Mesenchymal stem cell (in vitro differentiated cells and primary cell): ENCODE measurements around the gene NPM3.

ENCODE experiments used
- DNase-seq: peaks from one replicate; pipeline ENCODE4 v3.0.0-alpha.2; 2013
- H2AFZ ChIP-seq: one replicate; pipeline ENCODE4 v1.6.1; 2013; ENCODE audit warnings: low read depth, mild to moderate bottlenecking, control low read depth, inconsistent platforms, low read length, moderate library complexity
- H2AK5ac ChIP-seq: 2 replicates; pipeline ENCODE4 v1.6.1; 2013; ENCODE audit warnings: low read length, moderate library complexity, mild to moderate bottlenecking, inconsistent platforms; ENCODE audit not compliant: severe bottlenecking
- H2BK120ac ChIP-seq: one replicate; pipeline ENCODE4 v1.6.1; 2013; ENCODE audit warnings: low read depth, mild to moderate bottlenecking, inconsistent platforms, low read length, moderate library complexity
- H2BK12ac ChIP-seq, 2 experiments: one replicate each; pipeline ENCODE4 v1.6.1; 2013; ENCODE audit warnings: inconsistent platforms in 2 of 2, low read length in 2 of 2, mild to moderate bottlenecking in 2 of 2, moderate library complexity in 2 of 2, control low read depth in 1 of 2
- H2BK15ac ChIP-seq: one replicate; pipeline ENCODE4 v1.6.1; 2013; ENCODE audit warnings: mild to moderate bottlenecking, low read depth, inconsistent platforms; ENCODE audit not compliant: poor library complexity, severe bottlenecking
- H2BK5ac ChIP-seq: 2 replicates; pipeline ENCODE4 v1.6.1; 2013; ENCODE audit warnings: low read depth, mild to moderate bottlenecking, low read length, control low read depth, inconsistent platforms; ENCODE audit not compliant: poor library complexity, severe bottlenecking
- H3K14ac ChIP-seq, 2 experiments: one replicate each; pipeline ENCODE4 v1.6.1; 2013; ENCODE audit warnings: inconsistent platforms in 2 of 2, low read length in 2 of 2, control low read depth in 1 of 2, mild to moderate bottlenecking in 1 of 2, moderate library complexity in 1 of 2
- H3K18ac ChIP-seq, 2 experiments: one replicate each; pipeline ENCODE4 v1.6.1; 2013; ENCODE audit warnings: inconsistent platforms in 2 of 2, low read length in 2 of 2, control low read depth in 1 of 2, low read depth in 1 of 2, mild to moderate bottlenecking in 1 of 2
- H3K23ac ChIP-seq, 2 experiments: one replicate each; pipeline ENCODE4 v1.6.1; 2013; ENCODE audit warnings: inconsistent platforms in 2 of 2, low read length in 2 of 2, mild to moderate bottlenecking in 2 of 2, moderate library complexity in 2 of 2, control low read depth in 1 of 2
- H3K27ac ChIP-seq: 2 replicates; pipeline ENCODE4 v1.5.1; 2013; ENCODE audit warnings: mild to moderate bottlenecking, moderate library complexity, low read length, control low read depth, inconsistent platforms; ENCODE audit not compliant: poor library complexity, severe bottlenecking
- H3K27me3 ChIP-seq, 2 experiments: 2 replicates each; pipeline versions ENCODE4 v1.6.1 to v1.7.0; 2013; ENCODE audit warnings: low read length in 2 of 2, mild to moderate bottlenecking in 2 of 2, moderate library complexity in 2 of 2, control low read depth in 1 of 2, inconsistent platforms in 1 of 2; ENCODE audit not compliant: control insufficient read depth in 1 of 2, insufficient read depth in 1 of 2
- H3K36me3 ChIP-seq, 2 experiments: 2 replicates each; pipeline versions ENCODE4 v1.6.1 to v1.7.0; 2013; ENCODE audit warnings: low read length in 2 of 2, control low read depth in 1 of 2, inconsistent platforms in 1 of 2, low read depth in 1 of 2, mild to moderate bottlenecking in 1 of 2; ENCODE audit not compliant: insufficient read depth in 2 of 2, control insufficient read depth in 1 of 2
- H3K4ac ChIP-seq, 2 experiments: one replicate each; pipeline ENCODE4 v1.6.1; 2013; ENCODE audit warnings: inconsistent platforms in 2 of 2, low read length in 2 of 2, mild to moderate bottlenecking in 2 of 2, moderate library complexity in 2 of 2, control low read depth in 1 of 2, low read depth in 1 of 2
- H3K4me1 ChIP-seq: 2 replicates; pipeline ENCODE4 v1.6.1; 2013; ENCODE audit warnings: low read depth, low read length, control low read depth; ENCODE audit not compliant: control insufficient read depth, insufficient read depth
- H3K4me2 ChIP-seq: 2 replicates; pipeline ENCODE4 v1.6.1; 2013; ENCODE audit warnings: low read length, mild to moderate bottlenecking, inconsistent platforms; ENCODE audit not compliant: poor library complexity, severe bottlenecking
- H3K4me3 ChIP-seq, 2 experiments: 2 replicates each; pipeline versions ENCODE4 v1.5.1 to v1.7.0; 2013; ENCODE audit warnings: low read length in 2 of 2, mild to moderate bottlenecking in 2 of 2, control low read depth in 1 of 2, low read depth in 1 of 2; ENCODE audit not compliant: insufficient read depth in 1 of 2
- H3K79me1 ChIP-seq: replicated peaks from 2 replicates; pipeline ENCODE4 v1.6.1; 2013; ENCODE audit warnings: mild to moderate bottlenecking, control low read depth, low read length, inconsistent platforms; ENCODE audit not compliant: poor library complexity, severe bottlenecking
- H3K9ac ChIP-seq: 2 replicates; pipeline ENCODE4 v1.7.0; 2013; ENCODE audit warnings: mild to moderate bottlenecking, low read length, moderate library complexity
- H3K9me3 ChIP-seq: 2 replicates; pipeline ENCODE4 v1.7.0; 2013; ENCODE audit warnings: mild to moderate bottlenecking, low read length; ENCODE audit not compliant: control insufficient read depth
- H4K8ac ChIP-seq: one replicate; pipeline ENCODE4 v1.6.1; 2013; ENCODE audit warnings: inconsistent platforms, mild to moderate bottlenecking, low read length, moderate library complexity
- H4K91ac ChIP-seq: one replicate; pipeline ENCODE4 v1.6.1; 2013; ENCODE audit warnings: mild to moderate bottlenecking, low read length, inconsistent platforms
- whole genome bisulfite sequencing: methylation state at CpG from one replicate; pipeline ENCODE4 v1.1.7; 2013; ENCODE audit warnings: mixed read lengths; 5-methylcytosine and 5-hydroxymethylcytosine counted together

The NPM3 gene

DNA sequence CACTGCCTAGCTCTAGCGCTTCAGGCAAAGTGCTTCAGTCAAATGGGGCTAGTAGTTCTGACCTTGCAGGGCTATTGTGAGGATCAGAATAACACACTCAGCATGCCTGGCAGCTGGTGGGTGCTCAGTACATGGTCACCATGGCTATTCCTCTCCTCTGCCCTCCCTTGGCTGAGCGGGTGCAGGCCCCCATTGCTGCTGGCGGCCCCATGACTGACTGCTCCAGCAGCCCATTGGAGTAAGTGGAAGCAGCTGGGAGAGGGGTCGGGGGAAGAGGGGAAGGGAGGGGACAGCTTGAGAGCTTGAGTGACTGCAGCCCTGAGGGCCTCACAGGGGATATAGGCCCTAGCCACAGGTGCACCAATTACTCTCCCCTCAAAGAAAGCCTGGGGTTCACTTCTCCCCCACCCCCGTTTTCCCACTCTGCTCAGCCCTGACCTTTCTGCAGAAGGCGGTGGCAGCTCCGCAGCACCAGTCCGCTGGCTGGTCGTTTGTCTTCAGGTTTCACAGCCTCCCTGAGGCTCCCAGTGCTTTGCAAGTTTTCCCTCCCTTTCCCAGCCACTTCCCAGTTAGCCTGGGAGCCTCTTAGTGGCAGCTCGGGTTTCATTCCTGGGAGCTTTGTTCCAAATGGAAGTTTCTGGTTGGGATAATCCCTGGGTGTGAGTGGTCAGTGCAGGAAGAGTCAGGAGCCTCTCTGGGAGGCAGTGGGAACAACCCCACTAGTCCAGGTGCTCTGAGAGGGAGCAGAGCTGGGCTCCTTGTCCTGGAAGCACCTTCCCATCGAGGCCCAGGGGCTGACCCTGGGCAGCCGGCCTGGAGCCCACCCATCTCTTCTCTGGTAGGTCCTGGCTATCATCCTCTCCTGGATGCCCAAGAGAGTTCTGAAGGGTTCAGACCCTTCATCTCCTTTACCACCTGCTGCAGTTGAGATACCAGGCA, 23.7 kb downstream of the NPM3 start:
- H2BK120ac ChIP-seq: no peak overlapping the region
- no peak overlapping the region for H2BK12ac ChIP-seq
- H4K91ac ChIP-seq: no peak overlapping the region
- H2AFZ ChIP-seq: no peak overlapping the region
- no peaks in the 10 kb centered on the region for H3K9me3 ChIP-seq
- peak overlapping the region; percentile 57 for H2BK15ac ChIP-seq
- H3K18ac ChIP-seq: no peak overlapping the region
- no peaks in the 10 kb centered on the region for H3K36me3 ChIP-seq
- H3K4me3 ChIP-seq: no peak overlapping the region
- no peak overlapping the region for H3K4me2 ChIP-seq
- no peak overlapping the region for H2BK5ac ChIP-seq
- no peak overlapping the region for H2AK5ac ChIP-seq
- H3K23ac ChIP-seq: no peak overlapping the region
- H3K4ac ChIP-seq: no peak overlapping the region
- no peak for DNase-seq
- H3K79me1 ChIP-seq: no peaks in the 10 kb centered on the region
- no peak overlapping the region for H3K14ac ChIP-seq
- no peak overlapping the region for H3K9ac ChIP-seq
- H3K27me3 ChIP-seq: peaks cover 63 to 77% of the 10 kb centered on the region in 2 experiments
- no peak overlapping the region for H4K8ac ChIP-seq
- H3K27ac ChIP-seq: no peak overlapping the region
- WGBS: 38% methylated on average over 9 of the region's 12 CpGs
- no peaks in the 10 kb centered on the region for H3K4me1 ChIP-seq

DNA sequence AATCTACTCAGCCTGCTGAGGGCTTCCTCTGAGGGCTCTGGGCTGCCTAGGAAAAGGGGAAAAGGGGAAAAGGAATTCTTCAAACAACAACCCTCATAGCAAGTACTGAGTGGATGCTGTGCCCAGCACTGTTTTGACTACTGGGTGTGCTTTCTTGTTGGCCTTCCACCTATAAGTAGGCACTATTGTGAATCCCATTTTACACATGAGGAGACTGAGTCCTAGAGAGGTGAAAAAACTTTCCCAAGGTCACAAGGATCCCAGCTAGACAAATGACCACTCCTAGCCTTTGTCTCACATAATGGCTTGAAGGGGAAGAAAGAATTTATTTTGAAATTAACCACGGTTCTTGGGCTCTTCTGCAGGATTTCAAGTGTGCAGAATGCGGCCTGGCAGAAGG, 24.4 kb downstream of the NPM3 start:
- Histone ChIP-seq H3K27ac (no peak overlapping the region), H3K23ac (no peak overlapping the region), H4K91ac (no peak overlapping the region), H2AFZ (no peak overlapping the region), H3K4ac (no peak overlapping the region), H2BK5ac (no peak overlapping the region), H3K18ac (no peak overlapping the region), H3K14ac (no peak overlapping the region), H2BK120ac (no peak overlapping the region), H2BK12ac (no peak overlapping the region), H3K36me3 (no peaks in the 10 kb centered on the region), H3K4me3 (no peak overlapping the region), H2AK5ac (no peak overlapping the region), H3K4me1 (no peaks in the 10 kb centered on the region), H3K9me3 (no peaks in the 10 kb centered on the region), H3K4me2 (no peak overlapping the region), H3K27me3 (peaks cover 60 to 81% of the 10 kb centered on the region in 2 experiments), H3K9ac (no peak overlapping the region), H3K79me1 (no peaks in the 10 kb centered on the region), H2BK15ac (no peak overlapping the region), H4K8ac (no peak overlapping the region)
- WGBS: 73% methylated on average over 2 of the region's 2 CpGs
- no peak for DNase-seq

DNA sequence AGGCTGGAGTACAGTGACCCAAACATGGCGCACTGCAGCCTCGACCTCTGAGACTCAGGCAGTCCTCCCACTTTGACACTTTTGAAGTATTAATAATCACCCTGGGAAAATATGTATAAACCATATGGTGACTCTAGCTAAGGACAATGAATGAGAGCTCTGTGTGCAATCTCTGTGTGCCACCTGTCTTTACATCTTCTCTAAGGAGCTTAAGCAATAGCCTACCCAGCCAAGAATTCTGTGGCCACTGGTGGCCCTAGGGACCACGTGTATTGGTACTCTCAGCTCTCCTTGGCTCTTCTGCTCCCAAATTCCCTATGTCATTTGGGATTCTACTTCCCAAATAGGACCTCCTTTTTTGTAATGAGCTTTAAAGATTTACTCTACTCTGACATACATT, 31.0 kb downstream of the NPM3 start:
- Histone ChIP-seq H4K8ac (no peak overlapping the region), H2BK15ac (no peak overlapping the region), H3K36me3 (no peaks in the 10 kb centered on the region), H2BK12ac (no peak overlapping the region), H3K4me1 (no peaks in the 10 kb centered on the region), H3K9me3 (no peaks in the 10 kb centered on the region), H2AFZ (no peak overlapping the region), H3K18ac (no peak overlapping the region), H3K4ac (no peak overlapping the region), H2BK5ac (no peak overlapping the region), H3K4me3 (no peak overlapping the region), H3K27ac (no peak overlapping the region), H3K4me2 (no peak overlapping the region), H2AK5ac (no peak overlapping the region), H3K9ac (no peak overlapping the region), H3K23ac (no peak overlapping the region), H3K14ac (no peak overlapping the region), H3K27me3 (peaks cover 27 to 56% of the 10 kb centered on the region in 2 experiments), H2BK120ac (no peak overlapping the region), H4K91ac (no peak overlapping the region), H3K79me1 (no peaks in the 10 kb centered on the region)
- 59% methylated on average over 1 of the region's 3 CpGs for WGBS
- no peak for DNase-seq

DNA sequence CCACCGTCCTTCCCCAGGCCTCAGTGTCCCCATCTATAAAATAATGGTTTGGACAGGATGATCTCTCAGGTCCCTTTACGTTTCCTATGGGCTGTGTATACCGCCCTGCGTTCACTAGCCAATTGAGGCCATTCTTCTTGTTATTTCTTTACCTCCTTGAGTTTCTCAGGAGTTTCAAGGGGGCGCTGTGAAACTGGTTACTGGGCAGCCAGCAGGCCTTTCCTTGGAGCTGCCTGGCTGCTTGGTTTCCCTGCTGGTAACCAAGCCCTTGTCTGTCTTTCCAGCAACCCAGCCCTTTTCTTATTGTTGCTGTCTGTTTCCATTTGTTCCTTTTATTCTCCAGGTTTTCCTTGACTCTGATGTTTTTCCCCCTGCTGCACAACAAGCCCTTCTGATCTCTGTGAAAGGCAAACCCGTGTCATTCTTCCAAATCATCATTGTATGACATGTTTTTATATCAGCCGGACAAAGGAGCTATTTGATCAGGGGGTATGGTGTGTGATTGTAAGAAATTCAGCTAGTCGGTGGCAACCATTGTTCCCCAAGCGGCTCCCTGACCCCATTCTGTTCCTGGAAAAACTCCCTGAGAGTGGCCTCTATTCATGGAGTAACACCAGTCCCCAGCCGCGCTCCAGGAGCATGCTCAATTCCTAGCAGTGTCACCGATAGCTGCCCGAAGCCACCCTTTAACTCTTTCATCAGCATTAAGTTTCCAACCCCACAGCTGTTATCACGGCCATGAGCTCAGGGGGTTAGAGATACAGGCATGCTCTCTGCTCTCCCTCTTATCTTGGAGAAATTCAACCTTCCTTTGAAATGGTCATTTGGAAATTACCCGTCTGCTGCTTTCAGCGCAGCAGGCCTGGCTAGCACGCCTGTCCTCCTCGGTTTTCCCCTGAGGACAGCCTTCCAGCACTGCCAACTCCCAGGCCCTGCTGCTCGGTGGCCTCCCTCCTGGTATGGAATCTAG, 33.9 kb downstream of the NPM3 start:
- Histone ChIP-seq H2BK120ac (no peak overlapping the region), H3K27ac (no peak overlapping the region), H2AFZ (no peak overlapping the region), H3K36me3 (no peaks in the 10 kb centered on the region), H3K4me1 (no peaks in the 10 kb centered on the region), H3K4me2 (no peak overlapping the region), H4K91ac (no peak overlapping the region), H3K9me3 (no peaks in the 10 kb centered on the region), H2BK15ac (no peak overlapping the region), H4K8ac (peak overlapping the region; percentile 23), H3K14ac (no peak overlapping the region), H3K18ac (no peak overlapping the region), H3K23ac (no peak overlapping the region), H3K27me3 (peaks cover 35 to 55% of the 10 kb centered on the region in 2 experiments), H3K79me1 (no peaks in the 10 kb centered on the region), H2BK5ac (no peak overlapping the region), H2BK12ac (no peak overlapping the region), H3K4me3 (no peak overlapping the region), H3K9ac (no peak overlapping the region), H3K4ac (no peak overlapping the region), H2AK5ac (no peak overlapping the region)
- no peak for DNase-seq
- WGBS: 38% methylated on average over 18 of the region's 19 CpGs
